ENCODE measurements around the gene TLE3.

DNA sequence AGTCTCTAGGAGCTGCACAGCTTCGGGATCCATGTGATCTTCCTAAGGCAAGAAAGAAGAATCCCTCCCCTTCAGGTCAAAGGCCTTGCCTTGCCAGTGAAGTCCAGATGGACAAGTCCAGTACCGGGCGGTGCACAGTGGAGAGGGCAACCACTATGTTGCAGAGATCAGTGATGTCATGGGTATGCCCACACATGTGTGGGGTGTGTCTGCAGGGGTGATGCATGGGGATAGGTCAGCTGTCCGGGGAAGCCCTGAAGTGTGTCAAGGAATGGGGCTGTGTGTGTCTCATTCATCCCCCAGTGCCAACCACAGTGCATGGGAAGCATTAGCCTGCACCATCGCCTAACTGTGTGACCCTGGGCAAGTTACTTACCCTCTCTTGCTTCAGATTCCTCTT, 66.5 kb downstream of the TLE3 start:
- TF ChIP-seq CTCF (IDR thresholded peaks at IDR 0.05; ENCODE audit: insufficient read depth, low read depth, low read length), result no peak
- no peak for TF ChIP-seq EZH2 (IDR thresholded peaks at IDR 0.05; ENCODE audit: insufficient read depth, low read length)

Measured in astrocyte (in vitro differentiated cells and primary cell).